GM19468 (cell line): ENCODE measurements around the gene SPNS1.

Source experiments
- ATAC-seq: cut with Tn5 transposase; IDR thresholded peaks from one replicate; pipeline ENCODE4 v1.9.1; 2021; ENCODE audit warnings: mild to moderate bottlenecking, moderate library complexity, moderate number of reproducible peaks; ENCODE audit not compliant: unreplicated experiment; ENCODE audit errors: extremely low read depth

The SPNS1 gene

GRCh38 chr16:29023279-29024277, 49.0 kb downstream of the SPNS1 start:
- no peak for ATAC-seq

DNA sequence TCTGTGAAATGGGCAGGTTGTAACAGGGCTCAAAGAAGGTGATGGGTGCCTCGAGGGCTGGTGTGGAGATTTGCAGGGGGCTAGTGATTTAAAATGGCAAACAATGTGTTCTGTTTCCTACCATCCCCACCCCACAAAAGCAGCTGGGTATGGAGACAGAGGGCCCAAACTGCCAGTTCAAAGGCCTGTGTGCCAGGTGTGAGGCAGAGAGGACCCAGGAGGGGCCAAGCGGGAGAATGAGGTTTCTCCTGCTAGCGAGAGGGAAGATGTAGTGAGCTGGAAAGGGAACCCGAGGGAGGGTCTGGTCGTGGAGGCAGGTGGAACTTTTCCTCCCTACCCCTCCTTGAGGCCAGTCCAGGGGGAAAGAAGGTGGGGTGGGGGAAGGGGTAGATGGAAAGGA, 49.7 kb downstream of the SPNS1 start:
- ATAC-seq: no peak

DNA sequence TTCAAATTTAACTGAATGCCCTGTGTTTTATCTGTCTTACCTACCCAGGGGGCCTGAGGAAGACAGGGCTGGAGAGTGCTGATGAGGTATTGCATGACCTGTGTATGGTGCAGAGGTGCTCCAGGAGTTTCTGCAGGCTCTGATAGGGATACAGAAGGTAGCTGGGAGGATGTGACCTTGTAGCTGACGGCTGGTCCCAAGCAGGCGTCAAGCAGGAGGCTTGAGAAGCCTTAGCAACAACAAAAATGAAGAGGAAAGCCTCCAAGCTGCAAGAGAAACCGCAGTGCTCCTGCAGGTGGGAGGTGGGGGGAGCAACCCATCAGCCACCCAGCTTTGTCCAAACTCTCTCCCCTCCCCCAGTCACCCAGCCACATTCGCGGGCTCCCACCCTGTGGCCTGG, 50.6 kb downstream of the SPNS1 start:
- no peak for ATAC-seq

DNA sequence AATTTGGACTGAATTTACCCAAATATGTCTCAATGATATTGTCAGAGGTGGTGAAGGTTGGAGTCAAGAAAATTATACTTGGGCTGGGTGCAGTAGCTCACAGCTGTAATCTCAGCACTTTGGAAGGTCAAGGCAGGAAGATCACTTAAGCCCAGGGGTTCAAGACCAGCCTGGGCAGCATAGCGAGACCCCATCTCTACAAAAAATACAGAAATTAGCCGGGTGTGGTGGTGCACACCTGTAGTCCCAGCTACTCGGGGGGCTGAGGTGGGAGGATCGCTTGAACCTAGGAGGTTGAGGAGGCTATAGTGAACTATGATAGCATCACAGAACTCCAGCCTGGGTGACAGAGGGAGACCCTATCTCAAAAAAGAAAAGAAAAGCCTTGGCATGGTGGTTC, 51.2 kb downstream of the SPNS1 start:
- no peak for ATAC-seq

DNA sequence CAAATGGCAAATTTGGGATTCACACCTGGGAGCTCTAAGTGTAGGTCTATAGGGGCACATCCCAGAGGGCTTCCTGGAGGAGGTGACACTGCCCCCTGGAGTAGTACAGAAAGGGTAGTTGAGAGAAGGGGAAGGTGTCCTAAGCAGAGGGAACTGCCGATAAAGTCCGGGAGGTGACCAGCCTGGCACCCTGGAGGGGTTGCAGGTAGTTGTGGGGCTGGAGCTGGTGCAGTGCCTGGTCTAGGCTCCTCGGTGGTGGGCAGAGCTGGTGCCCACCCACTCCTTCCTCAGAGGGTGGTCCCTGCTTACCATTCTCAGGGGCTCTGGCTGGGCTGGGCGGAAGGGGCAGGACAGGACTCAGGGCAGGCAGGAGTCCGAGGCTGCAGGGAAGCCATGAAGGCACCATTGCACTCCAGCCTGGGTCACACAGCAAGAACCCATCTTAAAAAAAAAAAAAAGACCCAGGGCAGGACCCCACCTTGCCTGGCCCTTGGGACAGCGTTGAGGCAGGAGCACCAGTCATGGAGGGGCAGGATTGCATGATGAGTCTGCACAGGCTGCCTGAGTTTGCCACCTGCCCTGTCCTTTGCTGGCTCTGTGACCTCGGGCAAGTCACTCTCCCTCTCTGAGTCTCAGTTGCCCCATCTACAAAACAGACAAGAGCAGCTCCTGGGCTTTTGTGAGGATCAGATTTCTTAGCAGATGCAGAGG, 54.0 kb downstream of the SPNS1 start:
- ATAC-seq: no peak

DNA sequence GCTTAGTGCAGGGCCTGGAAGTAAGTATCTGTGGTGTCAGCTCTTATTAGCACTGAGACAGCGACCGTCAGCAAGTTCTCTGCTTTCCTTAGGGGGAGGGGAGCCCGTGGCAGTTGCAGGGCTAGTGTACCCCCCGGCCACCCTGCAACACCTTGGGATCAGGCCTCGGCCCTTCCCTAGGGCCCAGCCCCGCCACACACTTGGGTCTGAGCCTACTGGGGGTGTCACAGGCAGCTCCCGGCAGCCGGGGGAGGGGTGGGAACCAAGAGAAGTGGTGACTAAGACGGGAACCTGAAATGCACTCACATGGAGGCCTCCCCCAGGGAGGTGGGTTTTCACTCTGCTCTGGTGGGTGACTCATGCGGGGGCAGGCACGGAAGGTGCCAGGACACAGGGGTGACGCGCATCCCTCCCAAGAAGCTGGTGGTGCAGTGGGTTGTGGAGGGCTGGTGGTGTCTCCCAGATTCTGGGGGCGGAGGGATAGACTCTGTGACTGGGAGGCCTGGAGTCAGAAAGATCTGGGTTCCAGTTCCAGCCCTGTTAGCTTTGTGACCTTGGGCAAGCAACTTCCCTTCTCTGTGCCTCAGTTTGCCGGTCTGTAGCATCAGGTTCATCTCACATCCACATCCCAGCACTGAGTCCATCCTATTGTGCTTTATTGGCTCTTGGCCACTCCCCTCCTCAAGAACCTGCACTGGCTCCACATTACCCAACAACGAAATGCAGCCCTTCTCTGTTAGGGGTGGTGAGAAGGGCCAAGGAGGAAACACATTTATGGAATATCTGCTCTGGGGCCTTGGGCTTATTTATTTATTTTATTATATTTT, 54.8 kb downstream of the SPNS1 start:
- ATAC-seq: no peak

DNA sequence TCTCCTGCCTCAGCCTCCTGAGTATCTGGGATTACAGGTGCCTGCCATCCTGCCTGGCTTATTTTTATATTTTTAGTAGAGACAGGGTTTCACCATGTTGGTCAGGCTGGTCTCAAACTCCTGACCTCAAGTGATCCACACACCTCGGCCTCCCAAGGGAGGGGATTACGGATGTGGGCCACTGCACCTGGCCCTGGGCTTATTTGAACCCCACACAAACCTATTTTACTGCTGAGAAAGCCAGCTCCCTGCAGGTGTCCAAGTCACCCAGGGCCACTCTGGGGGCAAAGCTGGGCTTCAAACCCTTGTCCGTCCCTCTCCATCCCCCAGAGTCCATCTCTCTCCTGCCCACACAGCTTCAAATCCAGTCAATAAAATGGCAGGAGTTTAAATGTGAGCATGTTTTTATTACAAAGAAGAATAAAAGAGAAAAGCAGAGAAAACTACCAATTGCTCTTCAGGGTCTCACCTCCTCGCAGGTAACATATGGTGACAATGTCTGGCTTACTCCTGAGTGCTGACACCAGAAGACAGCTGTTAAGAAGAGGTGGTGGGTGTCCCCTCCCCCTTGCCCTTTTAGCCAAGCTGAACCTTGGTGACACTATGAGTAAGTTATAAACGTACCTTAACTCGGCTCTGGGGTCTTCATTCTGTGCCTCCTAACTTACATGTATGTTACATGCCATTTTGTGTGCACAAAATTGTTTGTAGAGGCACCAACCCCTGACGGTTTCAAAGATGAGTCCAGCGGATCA, 55.7 kb downstream of the SPNS1 start:
- ATAC-seq: no peak
